SW480 (cell line): Measurements from ENCODE around the gene DNAJC13.
"Not testable (repeated sequence)": the region's sequence is repeated elsewhere in the genome, so short reads cannot be mapped to it uniquely, and the experiment has no call there.

Experiments used
- DNase-seq: peaks from one replicate; pipeline ENCODE4 v3.0.0-alpha.2; 2016; ENCODE audit warnings: low spot score

DNAJC13 gene, protein sequence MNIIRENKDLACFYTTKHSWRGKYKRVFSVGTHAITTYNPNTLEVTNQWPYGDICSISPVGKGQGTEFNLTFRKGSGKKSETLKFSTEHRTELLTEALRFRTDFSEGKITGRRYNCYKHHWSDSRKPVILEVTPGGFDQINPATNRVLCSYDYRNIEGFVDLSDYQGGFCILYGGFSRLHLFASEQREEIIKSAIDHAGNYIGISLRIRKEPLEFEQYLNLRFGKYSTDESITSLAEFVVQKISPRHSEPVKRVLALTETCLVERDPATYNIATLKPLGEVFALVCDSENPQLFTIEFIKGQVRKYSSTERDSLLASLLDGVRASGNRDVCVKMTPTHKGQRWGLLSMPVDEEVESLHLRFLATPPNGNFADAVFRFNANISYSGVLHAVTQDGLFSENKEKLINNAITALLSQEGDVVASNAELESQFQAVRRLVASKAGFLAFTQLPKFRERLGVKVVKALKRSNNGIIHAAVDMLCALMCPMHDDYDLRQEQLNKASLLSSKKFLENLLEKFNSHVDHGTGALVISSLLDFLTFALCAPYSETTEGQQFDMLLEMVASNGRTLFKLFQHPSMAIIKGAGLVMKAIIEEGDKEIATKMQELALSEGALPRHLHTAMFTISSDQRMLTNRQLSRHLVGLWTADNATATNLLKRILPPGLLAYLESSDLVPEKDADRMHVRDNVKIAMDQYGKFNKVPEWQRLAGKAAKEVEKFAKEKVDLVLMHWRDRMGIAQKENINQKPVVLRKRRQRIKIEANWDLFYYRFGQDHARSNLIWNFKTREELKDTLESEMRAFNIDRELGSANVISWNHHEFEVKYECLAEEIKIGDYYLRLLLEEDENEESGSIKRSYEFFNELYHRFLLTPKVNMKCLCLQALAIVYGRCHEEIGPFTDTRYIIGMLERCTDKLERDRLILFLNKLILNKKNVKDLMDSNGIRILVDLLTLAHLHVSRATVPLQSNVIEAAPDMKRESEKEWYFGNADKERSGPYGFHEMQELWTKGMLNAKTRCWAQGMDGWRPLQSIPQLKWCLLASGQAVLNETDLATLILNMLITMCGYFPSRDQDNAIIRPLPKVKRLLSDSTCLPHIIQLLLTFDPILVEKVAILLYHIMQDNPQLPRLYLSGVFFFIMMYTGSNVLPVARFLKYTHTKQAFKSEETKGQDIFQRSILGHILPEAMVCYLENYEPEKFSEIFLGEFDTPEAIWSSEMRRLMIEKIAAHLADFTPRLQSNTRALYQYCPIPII (N-terminal part only)

DNA sequence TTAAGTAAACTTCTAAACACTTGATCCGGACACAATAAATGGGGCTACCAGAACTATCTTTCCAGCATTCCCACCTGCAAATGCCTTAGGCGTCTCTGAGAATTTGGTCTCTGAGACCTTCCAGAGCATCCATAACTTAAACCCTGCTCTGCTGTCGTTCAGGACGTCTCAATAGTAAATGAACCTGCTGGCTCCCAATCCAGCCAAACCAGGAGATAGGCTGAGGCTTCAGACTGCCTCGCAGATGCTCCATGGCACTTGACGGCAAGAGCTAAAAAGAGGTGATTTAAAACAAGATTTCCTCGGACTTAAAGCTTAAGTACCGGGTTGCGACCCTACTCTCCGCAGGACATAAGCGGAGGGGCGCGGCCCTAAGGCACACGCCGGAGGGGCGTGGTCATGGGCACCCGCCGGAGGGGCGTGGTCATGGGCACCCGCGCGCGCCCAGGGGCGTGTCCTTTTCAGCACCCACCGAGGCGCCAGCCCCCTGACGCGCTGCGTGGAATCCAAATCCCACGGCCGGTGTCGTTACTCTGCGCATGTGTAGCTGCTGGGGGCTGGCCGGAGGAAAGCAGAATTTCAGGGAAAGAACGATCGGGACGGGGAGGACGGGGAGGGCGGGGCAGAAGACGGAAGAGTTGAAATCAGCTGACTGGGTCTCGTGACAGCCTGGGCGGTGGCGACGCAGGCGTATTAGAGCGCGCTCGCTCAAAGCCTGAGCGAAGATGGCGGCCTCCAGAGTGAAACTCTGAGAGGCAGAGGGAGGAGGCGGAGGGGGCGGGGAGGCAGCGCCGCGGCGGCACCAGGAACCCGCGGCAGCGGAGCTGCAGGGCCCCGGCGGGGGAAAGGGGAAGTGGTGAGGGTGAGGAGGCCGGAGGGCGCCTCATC, at the start of gene DNAJC13:
DNAJC13 (plus strand) TSS at position 696 of the 888 bp plus-strand sequence. CDS start 17,049 bp downstream, outside the sequence.
- peak; percentile 93 for DNase-seq

DNA sequence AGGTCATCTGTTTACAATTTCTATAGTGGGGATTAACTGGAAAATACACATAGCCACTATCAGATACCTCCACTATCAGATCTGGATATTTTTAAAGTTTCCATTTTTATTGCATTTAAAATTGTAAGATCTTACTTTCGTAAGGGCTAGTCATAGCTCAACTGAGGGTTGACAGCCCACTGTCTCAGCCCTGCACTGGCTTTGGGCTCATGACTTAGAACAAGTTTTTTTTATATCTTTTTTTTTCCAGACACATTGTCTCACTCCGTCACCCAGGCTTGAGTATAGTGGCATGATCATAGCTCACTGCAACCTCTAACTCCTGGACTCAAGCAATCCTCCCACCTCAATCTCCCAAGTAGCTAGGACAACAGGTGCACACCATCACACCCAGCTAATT, 48.8 kb upstream of the DNAJC13 start:
- DNase-seq: no peak

DNA sequence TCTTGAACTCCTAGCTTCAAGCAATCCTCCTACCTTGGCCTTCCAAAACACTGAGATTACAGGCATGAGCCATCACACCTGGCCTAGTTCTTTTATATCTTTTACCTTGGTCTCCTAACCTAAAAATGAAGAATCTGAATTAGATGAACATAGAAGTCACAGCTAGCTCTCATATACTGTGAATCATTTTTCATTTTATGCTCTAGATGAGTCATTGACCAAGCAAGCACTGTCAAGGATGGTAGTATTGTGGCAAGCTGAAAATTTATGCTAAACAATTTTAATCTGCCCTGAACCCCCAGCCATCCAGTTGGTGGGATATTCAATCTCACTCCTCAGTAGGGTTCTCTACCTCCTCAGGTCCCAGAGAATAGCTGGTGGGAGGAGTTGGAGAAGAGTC, 48.3 kb upstream of the DNAJC13 start:
- DNase-seq: no peak

DNA sequence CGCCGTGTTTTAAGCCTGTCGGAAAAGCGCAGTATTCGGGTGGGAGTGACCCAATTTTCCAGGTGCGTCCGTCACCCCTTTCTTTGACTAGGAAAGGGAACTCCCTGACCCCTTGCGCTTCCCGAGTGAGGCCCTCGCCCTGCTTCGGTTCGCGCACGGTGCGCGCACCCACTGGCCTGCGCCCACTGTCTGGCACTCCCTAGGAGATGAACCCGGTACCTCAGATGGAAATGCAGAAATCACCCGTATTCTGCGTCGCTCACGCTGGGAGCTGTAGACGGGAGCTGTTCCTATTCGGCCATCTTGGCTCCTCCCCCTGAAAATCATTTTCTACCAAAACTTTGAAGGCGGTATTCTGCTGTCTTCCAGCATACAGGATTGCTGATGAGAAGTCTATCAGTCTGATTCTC, 40.4 kb upstream of the DNAJC13 start:
- DNase-seq: peak; percentile 5

DNA sequence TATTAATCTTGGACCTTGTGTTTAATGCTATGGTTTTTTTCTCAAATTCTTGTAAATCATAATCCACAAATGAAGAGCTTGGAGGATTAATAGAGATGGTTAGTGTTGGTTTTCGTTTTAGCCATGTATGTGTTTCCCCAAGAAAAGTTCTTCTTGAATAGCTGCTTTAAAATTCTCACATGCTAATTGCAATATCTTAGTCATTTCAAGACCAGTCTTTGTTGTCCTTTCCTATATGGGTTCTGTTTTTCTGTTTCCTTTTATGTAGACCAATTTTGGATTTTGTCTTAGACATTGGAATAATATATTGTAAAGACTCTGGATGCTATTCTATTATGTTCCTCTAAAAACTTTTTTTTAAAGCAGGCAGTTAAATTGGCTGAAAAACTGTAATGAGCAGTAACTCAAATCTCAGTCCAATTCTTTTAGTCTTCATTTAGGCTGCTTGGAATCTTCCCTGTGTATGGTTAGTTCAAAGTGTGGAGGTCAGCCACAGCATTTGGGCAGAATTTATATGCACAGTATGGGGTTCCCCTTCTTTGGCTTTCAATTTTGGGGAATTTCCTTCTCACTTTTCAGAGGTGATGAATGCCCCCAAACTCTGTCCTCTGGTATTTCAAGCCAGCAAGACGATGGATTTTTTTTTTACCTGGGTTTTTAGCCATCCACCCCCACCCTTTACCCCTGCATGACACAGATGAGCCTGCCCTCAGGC, 39.1 kb upstream of the DNAJC13 start:
- DNase-seq: no peak

DNA sequence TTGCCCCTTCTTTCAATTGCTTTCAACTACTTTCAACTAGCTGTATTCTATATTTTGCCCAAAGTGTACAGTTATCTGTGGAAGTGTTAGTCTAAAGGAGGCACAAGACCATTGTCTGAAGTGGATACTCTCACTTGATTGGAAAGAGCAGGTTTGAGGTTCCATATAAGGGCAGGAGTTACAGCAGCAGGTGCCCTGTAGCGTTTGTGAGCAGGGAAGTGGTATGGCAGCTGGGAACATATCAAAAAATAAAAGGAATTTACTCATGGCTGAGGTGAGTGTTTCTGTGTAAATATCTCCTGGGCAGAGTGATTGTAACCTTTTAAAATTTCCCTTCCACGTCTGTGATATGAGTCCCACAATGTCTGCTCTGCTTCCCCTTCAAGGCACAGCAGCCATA, 38.5 kb upstream of the DNAJC13 start:
- DNase-seq: no peak

DNA sequence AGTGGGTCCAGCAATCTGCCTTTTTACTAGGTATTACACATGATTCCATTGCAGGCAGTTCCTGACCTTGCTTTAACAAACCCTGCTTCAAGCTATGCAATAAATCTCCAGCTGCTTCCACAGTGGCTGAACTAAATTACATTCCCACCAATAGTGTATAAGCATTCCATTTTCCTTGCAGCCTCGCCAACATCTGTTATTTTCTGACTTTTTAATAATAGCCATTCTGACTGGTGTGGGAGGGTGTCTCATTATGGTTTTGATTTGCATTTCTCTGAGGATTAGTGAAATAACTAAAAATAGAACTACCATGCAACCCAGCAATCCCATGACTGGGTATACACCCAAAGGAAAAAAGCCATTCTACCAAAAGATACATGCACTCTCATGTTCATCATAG, 36.4 kb upstream of the DNAJC13 start:
- no peak for DNase-seq

DNA sequence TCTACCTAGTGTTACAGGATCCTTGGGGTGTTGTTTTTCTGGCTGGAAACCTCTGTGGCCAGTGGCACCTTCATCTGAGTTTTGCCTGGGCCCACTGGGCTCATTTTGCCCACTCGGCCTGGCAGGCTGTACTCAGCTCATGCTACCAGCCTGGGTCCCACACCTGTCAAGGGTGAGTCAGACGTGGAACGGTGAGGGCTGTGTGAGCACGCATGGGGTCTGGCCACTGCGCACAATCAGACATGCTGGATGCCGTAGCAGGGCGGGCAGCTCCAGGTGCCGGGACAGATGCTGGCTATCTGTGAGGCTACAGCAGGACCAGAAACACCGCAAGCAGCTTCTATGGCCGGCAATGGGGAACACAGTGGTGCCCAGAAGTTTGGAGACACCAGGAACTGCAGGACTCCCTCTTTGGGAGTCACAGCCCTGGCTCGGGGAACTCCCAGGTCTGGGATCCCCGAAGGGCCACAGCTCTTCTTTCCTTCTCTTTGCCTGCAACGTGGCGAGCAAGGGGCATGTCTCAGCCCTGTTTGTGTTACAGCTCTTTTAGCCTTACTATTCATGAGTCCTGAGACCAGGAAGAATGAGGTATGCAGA, 35.9 kb upstream of the DNAJC13 start:
- DNase-seq: no peak

DNA sequence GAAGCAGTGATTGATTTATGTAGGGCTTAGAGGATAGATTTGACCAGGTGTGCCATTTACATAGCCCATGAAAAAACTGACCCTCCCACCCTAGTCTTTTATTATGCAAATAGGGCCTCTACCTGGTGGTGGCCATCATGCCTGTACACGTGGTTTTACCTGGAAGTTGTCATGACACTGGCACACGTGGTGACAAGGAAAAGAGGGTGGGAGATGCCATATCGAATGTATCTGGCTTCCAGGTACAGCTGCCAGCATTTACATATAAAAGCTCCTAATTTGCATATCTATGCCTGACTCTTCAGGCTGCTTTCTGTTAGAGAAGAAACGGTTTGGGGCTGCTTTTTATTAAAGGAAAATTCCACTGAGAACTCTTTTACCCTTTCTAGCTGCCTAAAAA, 35.0 kb upstream of the DNAJC13 start:
- DNase-seq: no peak

DNA sequence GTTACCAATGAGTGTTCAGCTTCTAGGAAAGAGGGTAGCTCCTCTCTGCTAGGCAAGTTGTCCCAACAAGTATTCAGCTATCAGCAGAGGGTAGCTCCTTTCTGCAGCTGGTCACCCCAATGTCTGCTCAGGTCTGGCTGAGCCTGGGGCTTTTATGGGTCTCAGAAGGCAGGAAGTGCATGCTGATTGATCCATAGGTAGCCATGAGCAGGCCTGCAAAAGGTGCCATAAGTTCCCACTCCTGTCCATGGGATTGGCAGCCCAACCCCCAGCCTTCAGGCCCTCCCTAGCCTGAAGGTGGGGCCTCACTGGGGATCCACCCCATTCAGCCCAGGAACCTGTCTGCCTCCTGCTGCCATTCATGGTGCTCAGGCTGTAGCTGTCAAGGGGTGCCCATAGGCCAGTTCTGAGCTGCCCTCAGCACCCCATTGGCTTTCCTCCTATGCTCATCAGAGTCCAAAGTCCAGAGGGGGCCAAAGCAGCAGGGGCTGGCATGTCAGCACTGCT, 34.6 kb upstream of the DNAJC13 start:
- no peak for DNase-seq

DNA sequence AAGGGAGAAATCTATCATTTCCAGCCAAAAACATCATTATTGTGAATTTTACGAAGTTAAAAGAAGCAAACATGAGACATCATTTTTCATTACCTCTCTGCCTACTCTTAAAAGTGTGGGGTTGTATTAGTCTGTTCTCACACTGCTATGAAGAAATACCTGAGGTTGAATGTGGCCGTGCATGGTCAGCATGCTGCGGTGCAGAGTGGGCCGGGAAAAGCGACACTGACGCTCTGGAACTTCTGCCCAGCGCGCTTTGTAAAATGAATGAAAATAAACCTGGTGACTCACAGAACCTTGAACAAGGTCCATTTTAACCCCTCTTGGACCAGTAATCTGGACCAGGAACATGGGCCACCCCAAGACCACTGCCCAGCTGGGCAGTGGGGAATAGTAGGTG, 31.0 kb upstream of the DNAJC13 start:
- DNase-seq: no peak

DNA sequence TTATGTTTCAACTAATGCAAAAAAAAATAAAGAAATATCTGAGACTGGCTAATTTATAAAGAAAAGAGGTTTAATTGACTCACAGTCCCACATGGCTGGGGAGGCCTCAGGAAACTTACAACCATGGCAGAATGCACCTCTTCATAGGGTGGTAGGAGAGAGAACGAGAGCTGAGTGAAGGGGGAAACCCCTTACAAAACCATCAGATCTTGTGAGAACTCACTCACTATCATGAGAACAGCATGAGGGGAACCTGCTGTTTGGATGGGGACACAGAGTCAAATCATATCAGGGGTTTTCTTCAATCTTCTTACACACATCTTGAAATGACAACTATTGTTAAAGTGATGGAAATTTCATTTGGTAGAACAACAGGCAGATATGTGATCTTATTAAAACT, 24.6 kb upstream of the DNAJC13 start:
- not testable (repeated sequence) for DNase-seq

DNA sequence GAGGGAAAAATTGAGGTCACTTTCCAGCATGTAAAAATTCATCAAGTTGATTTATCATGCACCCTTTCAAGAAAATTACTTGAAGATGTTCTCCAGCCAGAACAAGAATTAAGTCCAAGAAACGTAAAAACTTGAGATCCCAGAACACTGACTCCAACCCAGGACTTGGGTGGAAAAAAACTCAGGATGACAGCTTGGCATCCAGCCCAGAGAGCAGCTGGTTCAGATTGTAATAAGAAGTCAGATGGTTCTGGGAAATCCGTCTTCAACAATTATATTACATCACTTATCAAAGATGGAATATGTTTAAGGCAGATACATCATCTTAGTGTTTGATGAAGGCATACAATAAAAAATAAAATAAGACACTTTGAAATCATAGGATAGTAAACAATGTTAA, 23.0 kb upstream of the DNAJC13 start:
- no peak for DNase-seq

DNA sequence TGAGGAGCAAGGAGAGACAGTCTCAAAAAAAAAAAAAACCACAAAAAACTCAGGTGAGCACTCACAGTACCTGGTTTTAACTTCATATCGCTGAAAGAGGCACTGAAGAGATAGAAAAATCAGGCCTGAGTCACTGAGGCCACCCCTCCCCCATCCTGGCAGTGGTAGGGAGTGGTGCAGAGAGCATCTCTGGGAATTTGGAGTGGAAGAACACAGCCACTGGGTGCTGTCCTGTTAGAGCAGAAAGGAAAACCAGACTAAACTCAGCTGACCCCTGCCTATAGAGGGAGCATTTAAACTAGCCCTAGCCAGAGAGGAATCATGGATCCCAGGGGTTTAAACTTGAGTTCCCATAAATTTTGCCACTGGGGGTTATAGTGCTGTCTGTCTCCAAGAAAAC, 22.2 kb upstream of the DNAJC13 start:
- no peak for DNase-seq

DNA sequence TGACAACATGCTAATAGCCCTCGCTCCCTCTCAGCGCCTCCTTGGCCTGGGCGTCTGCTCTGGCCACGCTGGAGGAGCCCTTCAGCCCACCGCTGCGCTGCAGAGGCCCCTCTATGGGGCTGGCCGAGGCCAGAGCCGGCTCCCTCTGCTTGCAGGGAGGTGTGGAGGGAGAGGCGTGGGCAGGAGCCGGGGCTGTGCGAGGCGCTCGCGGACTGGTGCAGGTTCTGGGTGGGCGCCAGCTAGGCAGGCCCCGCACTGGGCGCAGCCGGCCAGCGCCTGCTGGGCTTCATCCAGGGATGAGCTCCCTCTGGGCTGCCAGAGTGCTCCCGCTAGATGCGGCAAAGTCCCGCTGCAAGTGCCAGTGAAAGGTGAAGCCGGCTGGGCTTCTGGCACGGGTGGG, 21.0 kb upstream of the DNAJC13 start:
- DNase-seq: no peak

DNA sequence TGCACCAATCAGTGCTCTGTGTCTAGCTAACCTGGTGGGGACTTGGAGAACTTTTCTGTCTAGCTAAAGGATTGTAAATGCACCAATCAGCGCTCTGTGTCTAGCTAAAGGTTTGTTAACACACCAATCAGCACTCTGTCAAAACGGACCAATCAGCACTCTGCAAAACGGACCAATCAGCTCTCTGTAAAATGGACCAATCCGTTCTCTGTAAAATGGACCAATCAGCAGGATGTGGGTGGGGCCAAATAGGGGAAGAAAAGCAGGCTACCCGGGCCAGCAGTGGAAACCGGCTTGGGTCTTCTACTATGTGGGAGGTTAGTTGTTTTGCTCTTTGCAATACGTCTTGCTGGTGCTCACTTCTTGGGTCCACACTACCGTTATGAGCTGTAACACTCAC, 20.5 kb upstream of the DNAJC13 start:
- DNase-seq: not testable (repeated sequence)

DNA sequence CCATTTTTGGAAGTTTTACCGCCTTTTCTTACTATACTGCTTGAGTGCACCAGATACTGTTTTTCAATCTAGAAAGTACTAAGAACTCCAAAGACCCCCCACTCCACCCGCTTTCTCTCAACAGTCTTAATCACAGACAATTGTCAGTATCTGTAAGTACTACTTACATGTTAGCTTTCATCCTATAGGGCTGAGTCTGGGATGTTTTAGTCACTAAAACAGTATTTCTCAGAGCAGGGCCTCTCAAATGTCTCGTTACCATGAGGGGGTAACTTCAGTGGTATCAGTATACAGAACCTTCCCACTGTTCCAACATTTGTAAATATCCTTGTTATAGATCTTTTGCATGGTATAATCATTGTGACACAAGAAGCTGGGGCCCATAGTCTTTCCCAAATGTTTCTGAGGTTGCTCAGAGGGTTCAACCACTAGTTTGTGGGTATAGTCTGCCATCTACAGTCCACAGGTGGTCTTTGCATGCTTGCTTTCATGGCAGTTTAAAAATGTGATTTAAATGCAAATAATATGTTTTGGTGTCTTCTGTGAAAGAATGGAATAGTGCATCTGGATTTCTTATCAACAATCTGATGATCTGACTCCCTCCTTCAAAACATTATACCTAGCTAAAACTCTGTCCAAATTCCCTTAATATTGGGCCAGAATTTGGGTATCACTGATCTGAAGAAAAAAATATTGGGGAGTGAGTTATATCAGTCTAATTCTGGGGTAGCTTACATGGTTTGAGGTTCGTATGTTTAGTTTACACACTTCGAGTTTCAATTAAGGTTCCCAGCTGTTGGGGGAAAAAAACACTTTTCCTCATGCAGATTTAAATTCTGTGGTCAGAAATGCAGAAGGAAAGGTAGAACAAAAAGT, 18.0 kb upstream of the DNAJC13 start:
- DNase-seq: peak; percentile 53

DNA sequence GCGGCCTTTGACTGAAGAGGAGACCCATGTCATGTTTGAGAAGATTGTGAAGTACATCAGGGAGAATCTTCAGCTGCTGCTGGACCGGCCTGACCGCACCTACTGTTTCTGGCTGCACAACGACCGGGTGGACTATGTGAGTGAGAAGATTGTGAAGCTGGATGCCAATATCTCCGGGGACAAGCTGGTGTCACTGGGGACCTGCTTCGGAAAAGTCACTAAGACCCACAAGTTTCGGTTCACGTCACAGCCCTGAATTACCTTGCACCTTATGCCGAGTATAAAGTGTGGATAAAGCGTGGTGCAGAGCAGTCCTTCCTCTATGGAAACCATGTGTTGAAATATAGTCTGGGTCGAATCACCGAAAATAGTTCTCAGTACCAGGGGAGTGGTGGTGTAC, 16.0 kb upstream of the DNAJC13 start:
- DNase-seq: no peak

DNA sequence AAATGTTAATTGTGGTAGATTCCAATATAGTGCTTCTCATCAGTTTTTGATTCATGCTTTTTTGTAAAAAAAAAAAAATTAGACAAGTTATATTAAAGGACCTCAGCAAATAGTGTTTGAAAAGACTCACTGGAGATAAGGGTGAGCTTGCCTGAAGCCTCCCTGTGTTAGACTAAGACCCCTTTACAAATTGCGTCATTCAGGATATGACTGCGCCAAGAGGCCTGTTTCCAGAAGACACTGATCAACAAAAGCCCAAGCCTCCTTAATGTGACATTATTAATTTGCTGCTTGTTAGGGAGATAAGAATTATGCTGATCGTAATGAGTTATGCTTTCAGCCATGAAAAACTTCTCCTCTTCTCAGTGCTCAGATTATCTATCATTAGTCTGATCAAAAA, 13.0 kb upstream of the DNAJC13 start:
- DNase-seq: no peak
